ENCODE results near the gene POM121L2. TPM values are rescaled to one million over a fixed set of nuclear protein-coding genes. Genes with fewer than 3 reads are reported as not detected.
A peak's percentile ranks its signal among the peaks of the same experiment; 100 is the strongest.

POM121L2 gene
- total and polyA plus RNA-seq, 9 of the 15 experiments (the other 6 are each of a cell fraction or from before 2014, with no cell fraction given): 0.23 to 0.45 TPM; not detected in 7

GRCh38 chr6:27273783-27274182 is 38.3 kb downstream of the POM121L2 start (continued):
- TF ChIP-seq ATF2 (CRISPR knock-in tag; IDR thresholded peaks at IDR 0.05) (no peak), JUN (IDR thresholded peaks at IDR 0.05; ENCODE audit: borderline replicate concordance, low read depth, low read length) (no peak), JUN (CRISPR knock-in tag; IDR thresholded peaks at IDR 0.05; ENCODE audit: borderline replicate concordance) (no peak), ERF (CRISPR knock-in tag; IDR thresholded peaks at IDR 0.05) (no peak), ZNF165 (CRISPR knock-in tag; IDR thresholded peaks at IDR 0.05; ENCODE audit: borderline replicate concordance) (no peak), ZNF175 (CRISPR knock-in tag; IDR thresholded peaks at IDR 0.05; ENCODE audit: low read depth) (no peak), ETV6 (IDR thresholded peaks at IDR 0.05; ENCODE audit: borderline replicate concordance in 1 of 2, low read depth in 2 of 2, low read length in 1 of 2) (no peak), ETV6 (CRISPR knock-in tag; IDR thresholded peaks at IDR 0.05; ENCODE audit: borderline replicate concordance) (no peak), NR3C1 (CRISPR knock-in tag; IDR thresholded peaks at IDR 0.05) (no peak), CUX1 (CRISPR knock-in tag; IDR thresholded peaks at IDR 0.05) (no peak), LEF1 (IDR thresholded peaks at IDR 0.05) (no peak), HMBOX1 (IDR thresholded peaks at IDR 0.05) (0 out of 2 replicates have a peak, but pooled peaks have one; percentile 20), PHB2 (IDR thresholded peaks at IDR 0.05; ENCODE audit: low read depth) (no peak)
